Brain microvascular endothelial cell (primary cell): ENCODE results near the gene TMEM41A.

Source experiments
- DNase-seq: peaks from one replicate; pipeline ENCODE4 v3.0.0-alpha.2; 2020
- H3K27ac ChIP-seq: fragments of 250-450 bp; sonication (Bioruptor Pico); 2 replicates; pipeline ENCODE4 v1.5.1; 2020; ENCODE audit warnings: mild to moderate bottlenecking, moderate library complexity
- H3K27me3 ChIP-seq: fragments of 250-450 bp; sonication (Bioruptor Pico); replicated peaks from 2 replicates; pipeline ENCODE4 v1.5.1; 2020; ENCODE audit warnings: mild to moderate bottlenecking
- H3K36me3 ChIP-seq: fragments of 250-450 bp; sonication (Bioruptor Pico); replicated peaks from 2 replicates; pipeline ENCODE4 v1.5.1; 2020; ENCODE audit warnings: mild to moderate bottlenecking
- H3K4me3 ChIP-seq: 2 replicates; pipeline ENCODE4 v1.5.1; 2011; ENCODE audit warnings: low read depth, mild to moderate bottlenecking, control low read depth, low read length, moderate library complexity
- in situ Hi-C: cut with HindIII; loops from 2 replicates; pipeline ENCODE4 v1.10.0; 2017; ENCODE audit warnings: low sequenced_read_pairs, low pct_ligation_motif_present
- TF ChIP-seq, protein P1 (sequence below): IDR thresholded peaks from 2 replicates; pipeline ENCODE4 v1.5.1; 2011; ENCODE audit warnings: low read depth, mild to moderate bottlenecking, moderate library complexity, low read length, control low read depth, inconsistent platforms; ENCODE audit errors: missing control alignments

The TMEM41A gene

DNA sequence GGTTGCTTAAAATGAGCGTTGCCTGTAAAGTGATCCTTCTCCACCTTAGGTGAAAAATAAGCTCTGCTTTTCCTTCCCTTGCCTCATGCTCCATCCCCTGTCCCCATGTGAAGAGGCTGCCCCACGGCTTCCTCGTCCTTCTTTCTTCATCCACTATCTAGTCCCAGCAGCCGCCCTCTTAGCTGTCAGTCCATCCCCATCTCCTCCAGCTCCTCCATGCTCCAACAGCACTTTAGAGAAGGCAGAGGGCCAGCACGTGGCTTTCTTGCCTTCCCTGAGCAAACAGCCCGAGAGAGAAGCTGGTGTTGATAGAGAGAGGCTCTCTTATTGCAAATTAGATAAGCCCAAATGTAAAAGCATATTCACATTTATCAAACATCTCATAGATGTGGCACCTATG lies 9.0 kb upstream of the TMEM41A start:
- in situ Hi-C loops: no loop called here
- Histone ChIP-seq H3K27ac (no peak overlapping the region), H3K27me3 (no peaks in the 10 kb centered on the region), H3K4me3 (no peak overlapping the region), H3K36me3 (no peaks in the 10 kb centered on the region)
- TF ChIP-seq, protein P1, sequence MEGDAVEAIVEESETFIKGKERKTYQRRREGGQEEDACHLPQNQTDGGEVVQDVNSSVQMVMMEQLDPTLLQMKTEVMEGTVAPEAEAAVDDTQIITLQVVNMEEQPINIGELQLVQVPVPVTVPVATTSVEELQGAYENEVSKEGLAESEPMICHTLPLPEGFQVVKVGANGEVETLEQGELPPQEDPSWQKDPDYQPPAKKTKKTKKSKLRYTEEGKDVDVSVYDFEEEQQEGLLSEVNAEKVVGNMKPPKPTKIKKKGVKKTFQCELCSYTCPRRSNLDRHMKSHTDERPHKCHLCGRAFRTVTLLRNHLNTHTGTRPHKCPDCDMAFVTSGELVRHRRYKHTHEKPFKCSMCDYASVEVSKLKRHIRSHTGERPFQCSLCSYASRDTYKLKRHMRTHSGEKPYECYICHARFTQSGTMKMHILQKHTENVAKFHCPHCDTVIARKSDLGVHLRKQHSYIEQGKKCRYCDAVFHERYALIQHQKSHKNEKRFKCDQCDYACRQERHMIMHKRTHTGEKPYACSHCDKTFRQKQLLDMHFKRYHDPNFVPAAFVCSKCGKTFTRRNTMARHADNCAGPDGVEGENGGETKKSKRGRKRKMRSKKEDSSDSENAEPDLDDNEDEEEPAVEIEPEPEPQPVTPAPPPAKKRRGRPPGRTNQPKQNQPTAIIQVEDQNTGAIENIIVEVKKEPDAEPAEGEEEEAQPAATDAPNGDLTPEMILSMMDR: no peak
- no peak for DNase-seq

DNA sequence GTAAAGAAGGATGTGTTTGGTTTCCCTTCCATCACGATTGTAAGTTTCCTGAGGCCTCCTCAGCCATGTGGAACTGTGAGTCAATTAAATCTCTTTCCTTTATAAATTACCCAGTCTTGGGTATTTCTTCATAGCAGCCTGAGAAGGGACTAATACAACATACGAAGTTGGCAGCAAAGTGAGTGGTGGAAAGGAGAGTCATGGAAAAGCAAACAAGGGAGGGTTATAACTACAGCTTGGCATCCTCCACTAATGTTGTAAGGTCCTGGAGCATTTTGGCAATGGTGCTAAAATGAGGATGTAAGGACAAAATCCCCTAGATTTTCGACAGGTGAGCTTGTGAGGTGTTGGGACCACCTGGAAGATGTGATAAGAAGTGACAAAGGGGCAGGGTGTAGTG lies 5.8 kb upstream of the TMEM41A start:
- Histone ChIP-seq H3K27me3 (no peaks in the 10 kb centered on the region), H3K27ac (no peak overlapping the region), H3K4me3 (no peak overlapping the region), H3K36me3 (no peaks in the 10 kb centered on the region)
- in situ Hi-C loops: no loop called here
- TF ChIP-seq, protein P1: no peak
- no peak for DNase-seq

DNA sequence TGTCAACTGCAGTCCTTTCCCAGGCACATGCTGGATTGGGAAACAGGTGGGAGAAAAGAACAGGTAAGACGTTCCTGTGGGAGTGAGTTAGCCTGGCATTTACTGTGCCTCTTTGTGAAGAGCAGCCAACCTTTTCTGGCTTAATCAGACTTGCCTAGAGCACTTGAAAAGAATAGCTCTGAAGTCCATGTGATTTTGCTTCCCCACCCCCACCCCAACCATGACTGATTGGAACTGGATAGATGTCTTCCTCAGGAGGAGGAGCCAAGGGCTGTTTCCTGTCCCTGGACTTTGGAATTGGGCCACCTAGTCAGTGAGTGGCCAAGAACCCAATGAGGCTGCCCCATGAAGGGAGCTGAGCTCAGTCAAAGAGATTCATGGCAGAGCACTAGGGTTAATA lies 4.7 kb upstream of the TMEM41A start:
- DNase-seq: no peak
- no peak overlapping the region for H3K27ac ChIP-seq
- H3K27me3 ChIP-seq: no peaks in the 10 kb centered on the region
- H3K4me3 ChIP-seq: no peak overlapping the region
- TF ChIP-seq, protein P1: no peak
- in situ Hi-C loops: no loop called here
- H3K36me3 ChIP-seq: no peaks in the 10 kb centered on the region

DNA sequence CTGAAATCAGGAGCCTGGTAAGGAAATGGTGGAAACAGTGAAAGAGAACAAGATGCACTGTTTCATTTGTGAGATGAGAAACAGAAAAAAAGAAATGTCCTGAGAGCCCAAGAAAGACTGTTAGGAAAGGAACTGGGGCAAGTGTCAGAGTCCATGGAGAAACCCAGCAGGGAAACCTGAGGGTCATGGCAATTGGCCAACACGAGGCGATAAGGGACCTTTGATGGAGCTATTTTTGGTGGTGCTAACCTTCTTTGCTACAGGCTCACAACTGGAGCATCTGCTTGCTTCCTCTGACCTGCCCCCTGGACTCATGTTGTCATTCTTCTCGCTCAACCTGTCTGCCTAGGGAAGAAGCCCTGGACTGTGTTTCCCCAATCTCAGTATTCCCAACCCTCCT lies 4.2 kb upstream of the TMEM41A start:
- no peak overlapping the region for H3K27ac ChIP-seq
- DNase-seq: no peak
- TF ChIP-seq, protein P1: no peak
- in situ Hi-C loops: no loop called here
- H3K4me3 ChIP-seq: no peak overlapping the region
- no peaks in the 10 kb centered on the region for H3K27me3 ChIP-seq
- no peaks in the 10 kb centered on the region for H3K36me3 ChIP-seq

DNA sequence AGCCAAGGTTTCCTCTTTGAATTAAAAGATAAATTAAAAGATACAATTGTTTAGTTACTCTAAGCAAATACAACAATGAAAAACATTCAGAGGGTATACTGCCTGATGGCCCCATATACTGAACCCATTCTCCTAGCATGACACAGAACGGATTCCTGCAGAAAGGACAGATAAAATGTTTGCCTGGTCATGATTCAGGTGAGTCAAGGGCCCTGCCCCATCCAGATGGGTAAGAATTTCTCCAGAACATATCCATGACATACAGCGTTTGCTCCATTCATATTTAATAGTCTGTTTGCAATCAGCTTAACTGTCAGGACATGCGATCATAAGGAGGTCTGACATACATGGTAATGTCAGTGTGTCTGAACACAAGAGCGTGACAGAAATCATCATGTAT lies 8.6 kb downstream of the TMEM41A start:
- Histone ChIP-seq H3K4me3 (no peak overlapping the region), H3K36me3 (peaks cover 10% of the 10 kb centered on the region), H3K27ac (no peak overlapping the region), H3K27me3 (no peaks in the 10 kb centered on the region)
- in situ Hi-C loops: no loop called here
- TF ChIP-seq, protein P1: no peak
- DNase-seq: no peak

DNA sequence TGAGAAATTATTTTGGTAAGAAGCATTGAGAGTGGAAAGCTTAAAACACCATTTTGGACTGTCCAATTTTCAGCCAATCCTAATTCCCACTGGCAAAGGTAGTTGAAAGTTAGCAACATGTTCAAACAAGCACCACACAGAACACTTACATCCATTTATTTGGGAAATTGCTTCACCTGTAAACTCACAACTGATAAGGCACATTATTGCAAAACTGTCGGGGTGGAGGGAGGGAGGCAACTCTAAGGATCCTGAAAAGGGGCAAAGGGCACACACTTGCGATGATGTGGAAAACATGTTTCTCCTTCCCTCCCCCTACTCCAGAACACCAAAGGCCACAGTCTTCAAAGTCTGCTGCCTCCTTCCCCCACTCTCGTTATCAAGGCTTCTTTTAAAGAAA lies 9.4 kb downstream of the TMEM41A start:
- H3K27ac ChIP-seq: no peak overlapping the region
- DNase-seq: no peak
- H3K4me3 ChIP-seq: no peak overlapping the region
- in situ Hi-C loops: no loop called here
- H3K36me3 ChIP-seq: peaks cover 10% of the 10 kb centered on the region
- TF ChIP-seq, protein P1: no peak
- H3K27me3 ChIP-seq: no peaks in the 10 kb centered on the region
